GM20431 (cell line): ENCODE data around the gene PODXL2.

Experiments used
- in situ Hi-C: fragments of 300-500 bp; cut with MseI, MboI; formaldehyde crosslinking; loops from one replicate; pipeline ENCODE4 v1.15.0; 2020; ENCODE audit warnings: low sequenced_read_pairs; ENCODE audit not compliant: unreplicated experiment

PODXL2 gene

GRCh38 chr3:127628788-127629466, at the start of gene PODXL2:
Gene PODXL2 (plus strand): TSS chr3:127629185. CDS start chr3:127629220, 35 bp downstream.
- in situ Hi-C loops = no loop called here

- in situ Hi-C loops = no loop called here
Measured at GRCh38 chr3:127580327-127581060, 48.5 kb upstream of the PODXL2 start.

- in situ Hi-C loops = no loop called here
Measured at GRCh38 chr3:127584734-127585133, 44.3 kb upstream of the PODXL2 start.

- in situ Hi-C loops = no loop called here
Measured at GRCh38 chr3:127585163-127585812, 43.7 kb upstream of the PODXL2 start.

- in situ Hi-C loops = no loop called here
Measured at GRCh38 chr3:127585813-127586413, 43.1 kb upstream of the PODXL2 start.

GRCh38 chr3:127587876-127588275, 41.1 kb upstream of the PODXL2 start:
- in situ Hi-C loops = no loop called here

GRCh38 chr3:127588806-127589577, 40.0 kb upstream of the PODXL2 start:
- in situ Hi-C loops = no loop called here

GRCh38 chr3:127589600-127590281, 39.2 kb upstream of the PODXL2 start:
- in situ Hi-C loops = no loop called here

GRCh38 chr3:127590282-127590592, 38.7 kb upstream of the PODXL2 start:
- in situ Hi-C loops = no loop called here

- in situ Hi-C loops = no loop called here
Measured at GRCh38 chr3:127590593-127591465, 38.2 kb upstream of the PODXL2 start, which contains the start of gene TPRA1. Gene TPRA1 (minus strand): TSS chr3:127590733. CDS start chr3:127580146, 10,587 bp downstream.

GRCh38 chr3:127593178-127593577, 35.8 kb upstream of the PODXL2 start:
- in situ Hi-C loops = no loop called here

GRCh38 chr3:127595303-127595702, 33.7 kb upstream of the PODXL2 start:
- in situ Hi-C loops = no loop called here

- in situ Hi-C loops = no loop called here
Measured at GRCh38 chr3:127597020-127597771, 31.8 kb upstream of the PODXL2 start.

GRCh38 chr3:127598841-127599570, 30.0 kb upstream of the PODXL2 start:
- in situ Hi-C loops = no loop called here

- in situ Hi-C loops = no loop called here
Measured at GRCh38 chr3:127600749-127601456, 28.1 kb upstream of the PODXL2 start.

GRCh38 chr3:127604035-127604434, 24.9 kb upstream of the PODXL2 start:
- in situ Hi-C loops = no loop called here
